ENCODE measurements around the gene SAMD8.

DNA sequence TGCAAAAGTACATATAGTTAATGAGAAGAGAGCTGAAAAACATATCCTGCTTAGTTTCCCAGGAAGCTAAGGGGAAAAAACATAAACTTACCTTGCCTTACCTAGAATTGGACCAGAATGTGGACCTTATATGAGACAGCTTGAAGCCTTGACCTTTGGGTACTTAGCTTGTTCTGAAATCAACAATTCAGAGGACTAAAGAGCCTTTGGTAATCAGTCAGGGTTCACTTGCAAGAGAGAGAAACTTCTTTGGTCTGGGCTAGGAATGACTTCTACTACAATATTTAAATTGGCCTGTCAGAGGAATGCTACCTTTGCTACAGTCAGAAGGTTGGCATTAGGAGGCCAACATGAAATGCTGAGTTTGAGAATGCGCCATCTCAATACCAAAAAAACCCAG is 24.9 kb downstream of the SAMD8 start:
- TF ChIP-seq, protein P1, sequence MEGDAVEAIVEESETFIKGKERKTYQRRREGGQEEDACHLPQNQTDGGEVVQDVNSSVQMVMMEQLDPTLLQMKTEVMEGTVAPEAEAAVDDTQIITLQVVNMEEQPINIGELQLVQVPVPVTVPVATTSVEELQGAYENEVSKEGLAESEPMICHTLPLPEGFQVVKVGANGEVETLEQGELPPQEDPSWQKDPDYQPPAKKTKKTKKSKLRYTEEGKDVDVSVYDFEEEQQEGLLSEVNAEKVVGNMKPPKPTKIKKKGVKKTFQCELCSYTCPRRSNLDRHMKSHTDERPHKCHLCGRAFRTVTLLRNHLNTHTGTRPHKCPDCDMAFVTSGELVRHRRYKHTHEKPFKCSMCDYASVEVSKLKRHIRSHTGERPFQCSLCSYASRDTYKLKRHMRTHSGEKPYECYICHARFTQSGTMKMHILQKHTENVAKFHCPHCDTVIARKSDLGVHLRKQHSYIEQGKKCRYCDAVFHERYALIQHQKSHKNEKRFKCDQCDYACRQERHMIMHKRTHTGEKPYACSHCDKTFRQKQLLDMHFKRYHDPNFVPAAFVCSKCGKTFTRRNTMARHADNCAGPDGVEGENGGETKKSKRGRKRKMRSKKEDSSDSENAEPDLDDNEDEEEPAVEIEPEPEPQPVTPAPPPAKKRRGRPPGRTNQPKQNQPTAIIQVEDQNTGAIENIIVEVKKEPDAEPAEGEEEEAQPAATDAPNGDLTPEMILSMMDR (IDR thresholded peaks at IDR 0.05): no peak
- TF ChIP-seq EZH2 (IDR thresholded peaks at IDR 0.05; ENCODE audit: borderline replicate concordance, insufficient read depth, low read depth, low read length, poor library complexity, severe bottlenecking): no peak

Measured in B cell (primary cell).